AG20443 (cell line): ENCODE data around the gene CALD1.

Source experiments
- DNase-seq: peaks from one replicate; pipeline ENCODE4 v3.0.0; 2012; ENCODE audit warnings: low spot score, mixed read lengths

Gene CALD1

DNA sequence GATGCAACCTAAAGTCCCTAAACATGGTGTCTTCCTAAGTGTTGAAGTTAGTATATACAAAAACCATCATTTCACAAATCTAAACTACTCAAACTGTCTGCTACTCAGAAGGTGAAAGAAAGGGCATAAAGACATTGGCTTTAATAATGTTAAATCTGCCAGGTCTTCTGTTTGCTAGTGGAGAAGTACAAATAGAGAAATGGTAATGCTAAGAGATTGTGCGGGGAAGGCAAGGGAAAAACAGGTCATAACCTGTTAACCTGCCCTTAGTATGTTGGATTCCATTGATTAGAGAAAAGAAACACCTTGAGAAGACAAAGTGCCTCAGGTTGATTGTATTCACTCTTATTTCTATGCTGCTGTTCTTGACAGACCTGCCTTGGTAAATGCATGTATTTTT is 80.3 kb downstream of the CALD1 start:
- DNase-seq = no peak

DNA sequence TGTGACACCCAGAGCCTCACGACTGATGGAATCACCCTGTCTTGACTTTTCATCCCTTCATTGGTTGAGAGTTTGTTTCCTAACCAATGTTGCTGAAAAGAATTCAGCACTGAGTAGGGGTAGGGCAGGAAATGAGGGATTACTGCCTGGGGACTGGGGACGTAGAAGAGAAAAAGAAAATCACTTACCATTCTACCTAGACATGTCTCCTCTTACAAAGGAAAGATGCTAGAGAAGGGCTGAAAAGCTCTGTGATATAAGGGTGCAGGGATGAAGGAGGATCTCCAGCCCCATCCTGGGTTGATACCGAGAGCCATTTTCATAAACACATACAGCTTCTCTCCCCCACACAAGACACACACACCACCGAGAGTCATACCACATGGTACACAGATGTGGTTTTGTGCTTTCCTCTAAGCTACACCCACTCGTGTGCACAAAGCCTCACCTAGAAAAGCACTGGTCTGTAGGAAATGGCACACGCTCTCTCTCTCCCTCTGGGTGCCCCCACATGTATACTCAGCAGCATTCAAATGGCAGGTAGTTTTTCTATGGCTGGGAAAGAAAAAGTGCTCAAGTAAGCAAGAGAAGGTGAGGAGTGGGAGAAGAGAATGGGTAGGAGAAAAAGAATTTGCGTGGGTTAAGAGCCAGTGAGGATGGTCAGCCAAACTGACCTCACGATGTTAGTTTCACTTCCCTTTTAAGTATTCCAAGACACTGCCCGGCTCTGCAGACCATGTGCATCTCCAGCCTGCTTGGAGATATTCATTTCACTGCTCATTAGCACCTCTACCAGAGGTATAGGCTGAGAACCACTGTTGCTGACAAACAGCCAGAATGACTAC is 85.8 kb downstream of the CALD1 start:
- DNase-seq = peak; percentile 38

- DNase-seq = peak; percentile 34
Measured at GRCh38 chr7:134866617-134867016, 87.2 kb downstream of the CALD1 start.

GRCh38 chr7:134870156-134870555 is 90.7 kb downstream of the CALD1 start:
- DNase-seq = no peak

- no peak for DNase-seq
Measured at GRCh38 chr7:134870781-134871180, 91.3 kb downstream of the CALD1 start.

DNA sequence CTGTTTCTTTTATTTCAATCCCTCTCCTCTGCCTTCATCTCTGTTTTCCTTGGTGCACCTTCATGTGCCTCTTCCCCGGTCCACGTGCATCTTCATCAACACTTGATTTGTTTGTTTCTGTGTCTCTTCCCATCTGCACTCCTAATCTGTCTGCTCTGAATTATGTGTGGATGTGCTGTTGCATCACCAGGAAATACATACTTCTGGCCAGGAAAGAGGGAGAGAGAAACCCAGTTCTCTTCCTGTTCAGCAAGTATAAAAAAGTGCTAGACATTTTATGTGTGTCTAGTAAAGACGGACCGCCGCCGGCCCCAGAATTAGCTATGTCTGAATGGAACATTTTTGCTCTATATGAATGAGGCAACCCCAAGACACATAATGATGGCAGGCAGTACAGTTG is 93.8 kb downstream of the CALD1 start:
- no peak for DNase-seq

DNA sequence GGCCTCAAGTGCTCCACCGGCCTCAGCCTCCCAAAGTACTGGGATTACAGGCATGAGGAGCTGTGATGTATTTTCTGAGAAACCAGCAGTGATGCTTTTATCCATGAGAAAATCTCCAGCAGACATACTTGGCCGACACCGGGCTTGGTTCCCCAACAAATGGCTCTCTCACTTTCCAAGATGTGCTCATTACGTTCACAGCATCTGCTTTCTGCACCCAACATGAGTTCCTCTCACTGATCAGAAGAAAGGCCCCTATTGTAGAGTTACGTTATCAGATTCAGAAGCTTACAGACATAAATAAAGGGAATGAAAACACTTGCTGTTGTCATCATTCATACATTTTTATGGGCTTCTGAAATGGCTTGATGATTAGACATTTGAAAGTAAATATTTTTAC is 95.0 kb downstream of the CALD1 start:
- no peak for DNase-seq

DNA sequence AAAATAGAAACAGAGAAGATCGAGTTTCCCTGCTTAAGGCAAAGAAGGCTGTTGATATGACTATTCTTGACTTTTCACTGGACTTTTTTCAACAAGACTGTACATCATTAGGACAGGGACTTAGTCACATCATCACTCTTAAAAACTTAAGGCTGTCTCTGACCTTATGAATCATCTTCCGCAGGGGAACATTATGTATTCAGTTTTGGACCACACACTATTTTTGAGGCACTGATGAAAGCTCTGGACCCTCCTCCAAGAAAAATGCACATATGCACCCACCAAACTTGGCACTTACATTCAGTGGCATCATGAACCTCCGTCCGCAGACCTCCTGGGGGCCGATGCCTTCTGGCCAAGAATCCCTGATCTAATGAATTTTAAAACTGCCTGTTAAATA is 96.4 kb downstream of the CALD1 start:
- peak; percentile 37 for DNase-seq

GRCh38 chr7:134878746-134879357 is 99.4 kb downstream of the CALD1 start:
- DNase-seq = no peak

DNA sequence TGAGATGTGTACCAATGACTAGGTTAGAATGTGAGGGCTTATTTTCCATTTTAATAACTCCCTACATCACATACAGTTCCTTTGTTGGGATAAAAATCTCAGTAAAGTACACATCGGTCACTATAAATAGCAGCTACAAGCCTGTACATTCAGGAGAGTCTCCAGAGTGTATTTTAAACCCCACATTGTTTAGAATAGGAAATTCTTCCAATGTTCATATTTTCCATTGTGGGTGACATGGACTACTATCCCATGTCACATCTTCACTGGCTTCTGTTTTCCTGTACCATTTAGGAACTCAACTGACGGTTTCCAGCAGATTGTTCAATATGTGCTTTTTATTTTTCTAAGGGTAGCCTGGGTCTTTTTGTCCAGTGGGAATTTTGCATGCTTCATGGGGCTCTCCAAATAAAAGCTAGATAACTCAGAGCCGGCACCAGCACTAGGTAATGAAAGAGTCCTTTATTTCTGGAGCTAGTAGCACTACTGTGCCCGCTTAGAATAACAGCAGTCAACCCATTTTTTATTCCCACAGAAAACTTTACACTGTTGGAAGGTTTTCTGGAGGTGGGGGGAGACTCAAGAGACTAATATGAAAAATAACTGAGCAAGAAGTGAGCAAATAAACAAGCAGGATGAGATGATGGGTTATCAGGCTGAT is 100.5 kb downstream of the CALD1 start:
- DNase-seq = no peak

DNA sequence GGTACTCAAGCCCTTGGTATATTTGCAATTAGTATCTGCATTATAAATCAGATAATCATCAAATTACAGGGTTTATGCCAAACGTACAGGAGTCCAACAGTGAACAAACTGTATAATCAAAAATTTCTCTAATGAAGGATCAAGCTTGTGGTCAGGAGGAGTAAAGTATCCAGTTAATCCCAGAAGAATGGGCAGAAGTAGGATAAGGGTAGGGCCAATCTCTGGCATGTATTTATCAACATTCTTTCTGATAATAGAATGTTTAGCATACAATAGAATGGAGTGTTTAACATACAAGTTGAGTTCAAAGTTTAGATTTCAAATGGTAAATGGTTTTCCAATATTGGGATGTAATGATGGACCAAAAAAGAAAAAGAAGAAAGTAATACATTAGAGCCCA is 103.0 kb downstream of the CALD1 start:
- no peak for DNase-seq

DNA sequence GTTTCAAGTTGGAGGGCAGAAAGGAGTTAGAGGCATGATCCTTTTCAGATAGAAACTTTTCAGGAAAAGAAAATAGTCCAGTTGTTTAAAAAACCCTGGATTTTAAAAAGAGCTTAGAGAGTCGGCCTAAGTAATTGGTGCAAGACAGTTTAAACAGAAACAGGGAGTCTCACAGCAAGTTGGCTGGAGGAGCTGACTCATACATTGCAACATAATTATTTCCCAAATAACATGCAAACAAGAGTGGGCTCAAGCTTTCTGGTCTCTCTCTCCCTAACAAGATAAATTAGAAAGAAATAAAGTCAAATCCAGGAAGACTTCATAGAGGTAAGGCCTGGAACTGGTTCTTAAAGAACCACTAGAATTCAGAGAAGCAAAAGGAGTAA is 106.5 kb downstream of the CALD1 start:
- peak; percentile 78 for DNase-seq

DNA sequence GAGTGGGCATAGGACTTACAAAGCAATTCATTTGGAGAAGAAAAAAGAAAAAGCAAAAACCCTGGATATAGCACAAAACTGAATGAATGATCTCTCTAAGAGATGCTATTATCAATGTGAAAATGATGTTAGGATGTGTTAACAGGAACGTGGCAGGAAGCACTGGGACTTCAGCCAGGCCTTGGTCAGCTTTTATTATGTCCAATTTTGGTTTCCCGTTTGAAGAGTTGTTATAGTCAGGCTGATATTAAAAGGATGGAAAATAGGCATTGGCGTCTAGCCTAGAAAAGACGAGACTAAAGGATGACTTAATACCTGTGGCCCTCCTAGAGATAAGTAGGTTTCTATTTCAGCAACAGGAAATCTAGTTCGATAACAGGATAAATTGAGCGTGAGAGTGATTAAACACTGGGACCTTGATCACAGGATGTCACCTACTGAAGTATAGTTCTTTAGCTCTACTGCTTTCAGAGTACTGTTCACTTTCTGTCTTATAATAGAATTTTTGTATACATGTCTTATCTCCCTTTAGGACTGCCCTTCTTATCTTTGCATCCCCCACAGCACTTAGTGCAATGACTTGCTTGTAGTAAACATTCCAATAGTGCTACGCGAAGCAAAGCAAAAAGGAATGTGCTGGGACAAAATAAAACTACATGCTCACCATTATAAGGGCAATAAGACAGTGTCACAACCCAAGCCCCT is 107.1 kb downstream of the CALD1 start:
- peak; percentile 23 for DNase-seq

- DNase-seq = no peak
Measured at GRCh38 chr7:134887523-134887922, 108.1 kb downstream of the CALD1 start.

DNA sequence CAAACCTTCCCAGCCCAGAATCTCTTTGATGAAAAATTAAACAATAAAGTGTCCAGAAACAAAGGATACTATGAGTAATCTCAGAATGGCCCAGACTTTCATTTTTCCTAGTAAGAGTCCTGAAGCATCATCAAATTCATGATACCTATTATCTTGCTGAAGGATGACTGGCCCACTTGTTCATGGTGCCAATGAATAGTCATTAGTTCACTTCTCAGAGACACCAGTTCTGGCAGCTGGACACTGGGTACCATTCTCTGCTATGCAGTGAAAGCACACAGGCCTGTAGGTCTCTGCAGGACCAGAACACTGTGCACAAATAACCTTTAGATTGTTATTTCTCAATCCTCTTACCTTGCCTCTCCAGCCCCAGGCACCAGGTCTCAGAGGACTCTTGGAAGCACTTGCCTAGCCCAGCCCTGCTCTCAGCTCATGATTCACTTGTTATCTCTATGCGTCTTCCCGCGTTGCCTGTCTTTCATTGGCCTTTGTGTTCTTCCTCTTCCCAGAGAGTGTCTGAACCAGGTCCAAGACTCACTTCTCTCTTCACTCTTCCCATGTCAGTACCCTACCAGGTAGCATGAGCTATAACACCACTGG is 108.8 kb downstream of the CALD1 start:
- no peak for DNase-seq

GRCh38 chr7:134890246-134891240 is 111.1 kb downstream of the CALD1 start:
- peak; percentile 25 for DNase-seq

- peak; percentile 80 for DNase-seq
Measured at GRCh38 chr7:134891262-134891695, 111.8 kb downstream of the CALD1 start.

DNA sequence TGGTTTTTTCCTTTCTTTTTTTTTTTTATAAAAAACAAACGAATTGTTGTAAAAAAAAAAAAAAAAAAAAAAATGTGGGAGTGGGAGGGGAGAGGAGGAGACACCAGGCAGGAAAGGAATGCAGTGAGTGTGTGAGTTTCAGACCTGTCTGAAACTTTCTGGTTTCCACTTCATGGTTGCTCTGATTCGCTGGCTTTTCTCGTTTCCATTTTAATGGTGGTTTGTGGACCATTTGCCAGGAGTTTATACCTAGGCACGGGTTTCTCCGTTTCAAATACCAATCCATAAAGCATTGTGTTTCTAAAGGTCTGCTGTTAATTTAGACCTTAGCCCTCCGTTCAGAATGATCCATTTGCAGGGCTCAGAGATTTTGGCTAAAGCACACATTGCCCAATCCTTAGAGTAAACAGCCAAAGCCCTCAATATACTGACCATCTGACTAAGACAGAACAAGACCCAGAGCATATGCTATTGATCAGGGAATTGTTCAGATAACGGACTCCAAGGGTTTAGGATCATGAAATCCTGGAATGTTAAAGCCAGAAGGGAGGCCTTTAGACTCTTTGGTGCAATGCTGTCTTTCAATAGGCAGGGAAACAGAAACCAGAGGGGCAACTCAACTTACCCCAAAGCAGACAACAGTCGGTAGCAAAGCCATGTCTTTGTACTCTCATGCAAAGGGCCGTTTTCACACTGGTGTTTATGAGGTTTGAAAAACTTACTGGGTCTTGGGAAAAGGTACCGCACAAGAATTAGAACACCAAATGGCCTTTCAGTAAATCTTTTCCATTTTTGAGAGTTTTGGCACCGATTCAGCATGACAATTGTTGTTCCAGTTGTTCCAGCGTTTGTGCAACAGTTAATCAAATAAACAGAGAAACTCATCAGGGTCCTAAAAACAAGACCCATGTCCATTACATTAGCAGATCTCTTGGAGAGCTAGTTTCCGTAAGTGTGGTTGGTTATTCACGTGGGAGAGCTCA is 112.6 kb downstream of the CALD1 start:
- DNase-seq = peak; percentile 46

DNA sequence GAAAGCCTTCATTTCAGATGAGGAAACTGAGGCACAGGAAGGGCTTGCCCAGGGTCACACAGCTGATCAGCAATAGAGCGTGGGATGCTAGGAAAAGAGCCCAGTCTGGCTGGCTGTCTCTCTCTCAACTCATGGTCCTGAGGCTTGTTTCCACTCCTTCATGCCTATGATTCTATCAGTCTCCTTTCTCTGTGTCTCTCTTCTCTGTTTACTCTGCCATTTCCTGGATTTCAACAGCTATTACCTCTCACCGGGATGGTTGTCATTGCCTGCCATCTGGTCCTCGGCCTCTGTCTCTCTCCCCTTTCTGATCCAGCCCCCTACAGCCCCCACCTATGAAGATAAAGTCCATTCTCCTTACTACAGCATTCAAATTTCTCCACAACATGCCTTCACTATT is 113.5 kb downstream of the CALD1 start:
- DNase-seq = no peak

DNA sequence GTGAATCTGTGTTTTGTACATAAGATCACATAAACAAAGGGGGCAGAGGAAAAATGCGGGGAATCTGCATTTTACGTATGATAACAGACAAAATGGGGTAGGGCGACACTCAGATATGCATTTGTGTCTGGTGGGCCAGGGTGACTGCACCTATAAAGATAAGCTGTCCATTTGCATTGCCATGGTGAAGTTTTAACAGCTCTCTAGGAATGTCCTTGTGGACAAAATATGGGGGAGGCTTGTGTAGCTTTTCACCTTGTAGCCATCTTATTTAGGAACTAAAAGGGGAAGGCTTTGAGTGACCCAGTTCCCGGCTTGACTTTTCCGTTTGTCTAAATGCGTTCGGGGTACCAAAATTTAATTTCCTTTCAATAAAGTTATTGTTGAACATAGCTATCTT is 114.5 kb downstream of the CALD1 start:
- no peak for DNase-seq
